H9 (cell line): ENCODE data around the gene IL21R. TPM values are rescaled to one million over a fixed set of nuclear protein-coding genes. Genes with fewer than 3 reads are reported as not detected.
A peak's percentile ranks its signal among the peaks of the same experiment; 100 is the strongest.

Experiments
- DNase-seq: peaks from one replicate; pipeline ENCODE4 v3.0.0-alpha.2; 2017
- H2AFZ ChIP-seq: one replicate; pipeline ENCODE4 v1.6.1; 2013; ENCODE audit warnings: mild to moderate bottlenecking, low read length, control low read depth, moderate library complexity
- H2AK5ac ChIP-seq: 2 replicates; pipeline ENCODE4 v1.6.1; 2013; ENCODE audit warnings: low read length, control low read depth, mixed read lengths; ENCODE audit not compliant: insufficient read length
- H2BK120ac ChIP-seq: one replicate; pipeline ENCODE4 v1.6.1; 2013; ENCODE audit warnings: low read depth, mild to moderate bottlenecking, low read length, control low read depth, inconsistent platforms; ENCODE audit not compliant: poor library complexity, severe bottlenecking
- H2BK12ac ChIP-seq: 2 replicates; pipeline ENCODE4 v1.6.1; 2013; ENCODE audit warnings: low read length, control low read depth, mixed read lengths, low read depth; ENCODE audit not compliant: insufficient read length
- H2BK15ac ChIP-seq: 2 replicates; pipeline ENCODE4 v1.6.1; 2013; ENCODE audit warnings: low read depth, low read length, control low read depth
- H2BK20ac ChIP-seq: one replicate; pipeline ENCODE4 v1.6.1; 2013; ENCODE audit warnings: low read depth, mild to moderate bottlenecking, low read length, control low read depth, inconsistent platforms; ENCODE audit not compliant: poor library complexity, severe bottlenecking
- H2BK5ac ChIP-seq: 2 replicates; pipeline ENCODE4 v1.6.1; 2013; ENCODE audit warnings: low read length, control low read depth, mixed read lengths; ENCODE audit not compliant: insufficient read length
- H3K14ac ChIP-seq: 2 replicates; pipeline ENCODE4 v1.6.1; 2013; ENCODE audit warnings: low read length, control low read depth; ENCODE audit not compliant: insufficient read depth
- H3K18ac ChIP-seq: 2 replicates; pipeline ENCODE4 v1.6.1; 2013; ENCODE audit warnings: low read depth, mild to moderate bottlenecking, mixed read lengths, low read length, control low read depth; ENCODE audit not compliant: insufficient read length
- H3K23ac ChIP-seq: 2 replicates; pipeline ENCODE4 v1.6.1; 2013; ENCODE audit warnings: low read length, control low read depth, mixed read lengths, low read depth; ENCODE audit not compliant: insufficient read length
- H3K23me2 ChIP-seq: 2 replicates; pipeline ENCODE4 v1.6.1; 2013; ENCODE audit warnings: low read depth, mild to moderate bottlenecking, mixed read lengths, low read length, control low read depth; ENCODE audit not compliant: insufficient read length, poor library complexity, severe bottlenecking
- H3K27ac ChIP-seq: 2 replicates; pipeline ENCODE4 v1.5.1; 2013; ENCODE audit warnings: low read length, control low read depth, mixed read lengths, low read depth; ENCODE audit not compliant: insufficient read length
- H3K27me3 ChIP-seq: 2 replicates; pipeline ENCODE4 v1.6.1; 2013; ENCODE audit warnings: low read length, control low read depth, inconsistent platforms; ENCODE audit not compliant: insufficient read depth
- H3K4ac ChIP-seq: 2 replicates; pipeline ENCODE4 v1.6.1; 2013; ENCODE audit warnings: low read depth, mild to moderate bottlenecking, control low read depth, inconsistent platforms, low read length, moderate library complexity
- H3K4me1 ChIP-seq: 2 replicates; pipeline ENCODE4 v1.6.1; 2013; ENCODE audit warnings: low read length, control low read depth, inconsistent platforms; ENCODE audit not compliant: insufficient read depth
- H3K4me2 ChIP-seq: 2 replicates; pipeline ENCODE4 v1.6.1; 2013; ENCODE audit warnings: low read length, control low read depth, mixed read lengths; ENCODE audit not compliant: insufficient read length, insufficient read depth
- H3K56ac ChIP-seq: 2 replicates; pipeline ENCODE4 v1.6.1; 2013; ENCODE audit warnings: low read depth, mild to moderate bottlenecking, mixed read lengths, low read length, control low read depth; ENCODE audit not compliant: insufficient read length
- H3K79me1 ChIP-seq: 2 replicates; pipeline ENCODE4 v1.6.1; 2013; ENCODE audit warnings: low read depth, mild to moderate bottlenecking, moderate library complexity, low read length, control low read depth, inconsistent platforms; ENCODE audit not compliant: insufficient read depth, poor library complexity, severe bottlenecking
- H3K79me2 ChIP-seq: 2 replicates; pipeline ENCODE4 v1.6.1; 2013; ENCODE audit warnings: low read length, control low read depth, inconsistent platforms; ENCODE audit not compliant: insufficient read depth
- H3K9ac ChIP-seq: 2 replicates; pipeline ENCODE4 v1.6.1; 2013; ENCODE audit warnings: low read length, control low read depth, mixed read lengths; ENCODE audit not compliant: insufficient read length; ENCODE audit errors: extremely low read depth
- H3K9me3 ChIP-seq: one replicate; pipeline ENCODE4 v1.6.1; 2013; ENCODE audit warnings: low read depth, low read length, inconsistent platforms; ENCODE audit not compliant: control insufficient read depth
- H3T11ph ChIP-seq: one replicate; pipeline ENCODE4 v1.6.1; 2013; ENCODE audit warnings: mild to moderate bottlenecking, low read length, control low read depth, inconsistent platforms
- H4K20me1 ChIP-seq: one replicate; pipeline ENCODE4 v1.6.1; 2013; ENCODE audit not compliant: control insufficient read depth, insufficient read length, insufficient read depth
- H4K5ac ChIP-seq: 2 replicates; pipeline ENCODE4 v1.6.1; 2013; ENCODE audit warnings: low read depth, mild to moderate bottlenecking, mixed read lengths, low read length, control low read depth; ENCODE audit not compliant: insufficient read length
- H4K8ac ChIP-seq: replicated peaks from 2 replicates; pipeline ENCODE4 v1.6.1; 2013; ENCODE audit warnings: low read length, control low read depth, mixed read lengths, low read depth; ENCODE audit not compliant: insufficient read length
- H4K91ac ChIP-seq: 2 replicates; pipeline ENCODE4 v1.6.1; 2013; ENCODE audit warnings: low read depth, mild to moderate bottlenecking, moderate library complexity, mixed read lengths, low read length, control low read depth; ENCODE audit not compliant: insufficient read length
- H3K27ac Mint-ChIP-seq, 3 experiments: 2 replicates in 2 of 3; 3 replicates in 1 of 3; pipeline ENCODE4 v1.8.0; 2020 to 2021; ENCODE audit warnings: mixed read lengths in 3 of 3, mild to moderate bottlenecking in 1 of 3, moderate library complexity in 1 of 3
- H3K27me3 Mint-ChIP-seq: 2 replicates; pipeline ENCODE4 v1.8.0; 2021; ENCODE audit warnings: low read depth, mild to moderate bottlenecking, moderate library complexity, mixed read lengths
- H3K36me3 Mint-ChIP-seq, 3 experiments: 2 replicates in 2 of 3; 3 replicates in 1 of 3; pipeline ENCODE4 v1.8.0; 2020 to 2021; ENCODE audit warnings: low read depth in 3 of 3, mixed read lengths in 3 of 3; ENCODE audit not compliant: insufficient read depth in 1 of 3
- H3K4me1 Mint-ChIP-seq, 2 experiments: 2 replicates each; pipeline ENCODE4 v1.8.0; 2020; ENCODE audit warnings: mixed read lengths in 2 of 2
- H3K4me3 Mint-ChIP-seq, 2 experiments: 2 replicates in 1 of 2; 3 replicates in 1 of 2; pipeline ENCODE4 v1.8.0; 2020 to 2021; ENCODE audit warnings: mild to moderate bottlenecking in 2 of 2, mixed read lengths in 2 of 2, moderate library complexity in 1 of 2
- H3K9me3 Mint-ChIP-seq, 2 experiments: 2 replicates in 1 of 2; 3 replicates in 1 of 2; pipeline ENCODE4 v1.8.0; 2020; ENCODE audit warnings: mild to moderate bottlenecking in 2 of 2, mixed read lengths in 2 of 2, moderate library complexity in 1 of 2
- CTCF ChIP-seq: fragments of 200-600 bp; sonication (generic); conservative IDR thresholded peaks from 3 replicates; pipeline ENCODE4 v1.8.0; 2021; ENCODE audit warnings: antibody characterized with exemption, mild to moderate bottlenecking
- WGBS: extraction: QIAGEN DNeasy Blood & Tissue Kit; methylation state at CpG from one replicate; pipeline ENCODE4 v1.1.7; 2013; ENCODE audit warnings: missing lambda C conversion rate, low lambda C conversion rate, mixed read lengths; ENCODE audit not compliant: insufficient read length; ENCODE audit errors: extremely low coverage; 5-methylcytosine and 5-hydroxymethylcytosine counted together
- total RNA-seq: library from RNA; stranded (reverse); gene quantifications from 2 replicates; pipeline ENCODE4 v1.2.1, GENCODE V29; 2021

IL21R gene
- total RNA-seq, 1 experiment from 2014 or later = 0.07 TPM

DNA sequence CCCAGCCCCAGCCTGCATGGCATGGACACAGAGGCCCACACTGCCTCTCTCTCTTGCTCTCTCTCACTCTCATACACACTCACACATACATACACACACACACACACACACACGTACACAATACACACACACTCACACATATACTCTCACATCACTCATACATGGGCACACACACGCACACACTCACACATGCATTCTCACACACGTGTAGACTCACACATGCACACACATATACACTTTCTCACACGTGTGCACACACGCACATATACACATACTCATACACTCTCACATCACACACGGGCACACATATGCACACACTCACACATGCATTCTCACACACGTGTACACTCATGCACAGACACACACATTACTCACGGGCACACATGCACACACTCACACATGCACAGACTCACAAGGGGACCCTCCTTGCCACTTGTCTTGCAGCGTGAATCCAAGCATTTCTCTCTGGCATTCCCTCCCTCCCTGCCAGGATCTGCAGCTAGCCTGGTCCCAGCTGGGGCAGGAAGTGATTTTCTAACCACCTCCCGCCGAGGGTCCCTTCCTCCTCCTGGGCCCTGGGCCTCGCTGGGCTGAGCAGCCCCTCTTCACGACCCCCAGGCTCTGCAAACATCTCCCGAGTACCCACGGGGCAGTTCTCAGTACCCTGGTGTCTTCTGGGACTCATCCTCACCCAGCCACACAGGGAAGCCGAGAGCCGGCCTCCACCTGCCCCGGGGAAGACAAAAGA, 37.5 kb downstream of the IL21R start:
- no peak for TF ChIP-seq CTCF

More for the DNA sequence above, 37.5 kb downstream of the IL21R start:
- Histone ChIP-seq H3K27ac (no peak overlapping the region), H4K5ac (no peak overlapping the region), H4K20me1 (no peaks in the 10 kb centered on the region), H3T11ph (no peak overlapping the region), H2BK120ac (no peak overlapping the region), H2BK5ac (no peak overlapping the region), H2BK12ac (no peak overlapping the region), H2BK15ac (no peak overlapping the region), H3K27me3 (no peaks in the 10 kb centered on the region), H2BK20ac (no peak overlapping the region), H3K56ac (no peak overlapping the region), H3K4ac (no peak overlapping the region), H3K18ac (no peak overlapping the region), H3K23me2 (no peaks in the 10 kb centered on the region), H3K14ac (no peak overlapping the region), H3K79me1 (no peaks in the 10 kb centered on the region), H3K9ac (no peak overlapping the region), H2AK5ac (no peak overlapping the region), H4K91ac (no peak overlapping the region), H3K23ac (no peak overlapping the region), H2AFZ (no peak overlapping the region), H4K8ac (peak overlapping the region; percentile 12), H3K4me2 (no peak overlapping the region), H3K4me1 (no peaks in the 10 kb centered on the region; the same call in 1 of the 2 replicates), H3K9me3 (peaks cover 6% of the 10 kb centered on the region), H3K79me2 (no peaks in the 10 kb centered on the region)
- H3K9me3 Mint-ChIP-seq = peaks cover 3 to 5% of the 10 kb centered on the region in 2 experiments
- H3K27me3 Mint-ChIP-seq = peaks cover 4% of the 10 kb centered on the region; the same call in 1 of the 2 replicates
- H3K4me1 Mint-ChIP-seq = peaks cover 3% of the 10 kb centered on the region in 2 experiments; a peak in 3 of 4 replicates
- no peak overlapping the region; a peak in 1 of 5 replicates for H3K4me3 Mint-ChIP-seq
- 100% methylated on average over 5 of the region's 18 CpGs for WGBS
- no peak for DNase-seq
- peaks cover under 1 to 4% (median 3%) of the 10 kb centered on the region in 3 experiments; a peak in 4 of 7 replicates for H3K36me3 Mint-ChIP-seq
- H3K27ac Mint-ChIP-seq = peak overlapping the region in 1 of 3 experiments; percentile 0; a peak in 3 of 7 replicates
